Trophoblast cell (in vitro differentiated cells and primary cell): Measurements from ENCODE around the gene SIDT1.

ENCODE experiments used
- DNase-seq, 2 donors: peaks; one replicate each; pipeline ENCODE4 v3.0.0-alpha.2; 2016
- H2AFZ ChIP-seq: 2 replicates; pipeline ENCODE4 v1.6.1; 2013; ENCODE audit warnings: low read length, moderate library complexity, mild to moderate bottlenecking; ENCODE audit not compliant: insufficient read depth, poor library complexity
- H2AK5ac ChIP-seq: 2 replicates; pipeline ENCODE4 v1.6.1; 2013; ENCODE audit warnings: mild to moderate bottlenecking, low read length
- H2BK120ac ChIP-seq: 2 replicates; pipeline ENCODE4 v1.6.1; 2013; ENCODE audit warnings: low read length, mild to moderate bottlenecking, moderate library complexity; ENCODE audit not compliant: insufficient read depth, poor library complexity
- H2BK12ac ChIP-seq: 2 replicates; pipeline ENCODE4 v1.6.1; 2013; ENCODE audit warnings: mild to moderate bottlenecking, low read length, moderate library complexity
- H2BK5ac ChIP-seq: 2 replicates; pipeline ENCODE4 v1.6.1; 2013; ENCODE audit warnings: low read length, low read depth, moderate library complexity, mild to moderate bottlenecking; ENCODE audit not compliant: poor library complexity
- H3K14ac ChIP-seq: 2 replicates; pipeline ENCODE4 v1.6.1; 2013; ENCODE audit warnings: mild to moderate bottlenecking, low read length
- H3K18ac ChIP-seq: 2 replicates; pipeline ENCODE4 v1.6.1; 2013; ENCODE audit warnings: mild to moderate bottlenecking, low read length
- H3K23ac ChIP-seq: 2 replicates; pipeline ENCODE4 v1.6.1; 2013; ENCODE audit warnings: low read length
- H3K27ac ChIP-seq: 2 replicates; pipeline ENCODE4 v1.5.1; 2013; ENCODE audit warnings: low read depth, mild to moderate bottlenecking, inconsistent platforms, low read length, moderate library complexity
- H3K27me3 ChIP-seq: 2 replicates; pipeline ENCODE4 v1.6.1; 2013; ENCODE audit warnings: inconsistent platforms, mild to moderate bottlenecking, low read length, moderate library complexity; ENCODE audit not compliant: insufficient read depth
- H3K36me3 ChIP-seq, 2 experiments: 1 replicate in 1 of 2; 2 replicates in 1 of 2; pipeline ENCODE4 v1.6.1; 2013; ENCODE audit warnings: low read length in 2 of 2, mild to moderate bottlenecking in 2 of 2, moderate library complexity in 1 of 2; ENCODE audit not compliant: insufficient read depth in 2 of 2, control insufficient read depth in 1 of 2
- H3K4ac ChIP-seq: 2 replicates; pipeline ENCODE4 v1.6.1; 2013; ENCODE audit warnings: low read depth, mild to moderate bottlenecking, low read length, moderate library complexity
- H3K4me1 ChIP-seq, 2 experiments: 1 replicate in 1 of 2; 2 replicates in 1 of 2; pipeline ENCODE4 v1.6.1; 2013; ENCODE audit warnings: low read length in 2 of 2, mild to moderate bottlenecking in 2 of 2, moderate library complexity in 1 of 2; ENCODE audit not compliant: insufficient read depth in 2 of 2, control insufficient read depth in 1 of 2
- H3K4me2 ChIP-seq: 2 replicates; pipeline ENCODE4 v1.6.1; 2013; ENCODE audit warnings: inconsistent platforms, mild to moderate bottlenecking, low read length, moderate library complexity
- H3K4me3 ChIP-seq: 2 replicates; pipeline ENCODE4 v1.5.1; 2013; ENCODE audit warnings: mild to moderate bottlenecking, low read depth, low read length, inconsistent platforms
- H3K79me1 ChIP-seq: one replicate; pipeline ENCODE4 v1.6.1; 2013; ENCODE audit warnings: low read length
- H3K79me2 ChIP-seq: 2 replicates; pipeline ENCODE4 v1.6.1; 2013; ENCODE audit warnings: low read length, mild to moderate bottlenecking; ENCODE audit not compliant: control insufficient read depth, insufficient read depth, poor library complexity
- H3K9ac ChIP-seq: 2 replicates; pipeline ENCODE4 v1.6.1; 2013; ENCODE audit warnings: mild to moderate bottlenecking, low read length
- H3K9me3 ChIP-seq: 2 replicates; pipeline ENCODE4 v1.6.1; 2013; ENCODE audit warnings: low read depth, mild to moderate bottlenecking, control low read depth, inconsistent platforms, low read length; ENCODE audit not compliant: insufficient read depth
- H4K12ac ChIP-seq: 2 replicates; pipeline ENCODE4 v1.6.1; 2013; ENCODE audit warnings: low read depth, mild to moderate bottlenecking, low read length, moderate library complexity
- H4K8ac ChIP-seq: 2 replicates; pipeline ENCODE4 v1.6.1; 2013; ENCODE audit warnings: low read depth, mild to moderate bottlenecking, low read length, moderate library complexity
- H4K91ac ChIP-seq: one replicate; pipeline ENCODE4 v1.6.1; 2013; ENCODE audit warnings: low read depth, mild to moderate bottlenecking, low read length, moderate library complexity
- WGBS: extraction: QIAGEN DNeasy Blood & Tissue Kit; methylation state at CpG from one replicate; pipeline ENCODE4 v1.1.7; 2013; ENCODE audit warnings: missing lambda C conversion rate; ENCODE audit not compliant: insufficient read length, insufficient coverage; ENCODE audit errors: extremely low coverage; 5-methylcytosine and 5-hydroxymethylcytosine counted together

The SIDT1 gene

DNA sequence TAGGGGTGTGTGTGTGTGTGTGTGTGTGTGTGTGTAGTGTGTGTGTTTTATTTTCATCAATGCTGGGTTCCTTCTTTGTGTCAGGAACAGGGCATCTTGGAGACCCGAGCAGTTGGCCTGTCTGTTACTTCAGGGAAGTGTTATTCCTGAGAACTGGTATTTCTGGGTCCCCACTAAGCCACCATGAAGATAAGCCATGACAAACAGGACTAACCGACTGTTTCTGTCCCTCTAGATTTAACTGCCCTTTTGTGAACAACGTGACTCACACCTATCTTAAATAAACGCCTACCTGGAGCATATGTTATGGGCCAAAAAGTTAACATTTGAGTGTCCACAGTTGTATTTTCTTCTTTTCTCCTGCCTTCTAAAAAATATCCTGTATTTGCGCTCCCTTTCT is 19.5 kb downstream of the SIDT1 start:
- H3K27me3 ChIP-seq, result no peaks in the 10 kb centered on the region
- no peak overlapping the region for H2BK12ac ChIP-seq
- no peak overlapping the region for H3K14ac ChIP-seq
- H3K4ac ChIP-seq, result no peak overlapping the region
- H3K18ac ChIP-seq, result no peak overlapping the region
- H3K23ac ChIP-seq, result no peak overlapping the region
- H2AK5ac ChIP-seq, result no peak overlapping the region
- no peaks in the 10 kb centered on the region for H3K9me3 ChIP-seq
- no peak overlapping the region for H2AFZ ChIP-seq
- H3K79me2 ChIP-seq, result no peaks in the 10 kb centered on the region
- no peak overlapping the region for H3K4me2 ChIP-seq
- H3K4me3 ChIP-seq, result no peak overlapping the region
- H2BK5ac ChIP-seq, result no peak overlapping the region
- H4K12ac ChIP-seq, result no peak overlapping the region
- no peak for DNase-seq
- no CpG with 5 or more reads among the region's 5 CpGs for WGBS
- H4K91ac ChIP-seq, result no peak overlapping the region
- no peaks in the 10 kb centered on the region for H3K4me1 ChIP-seq
- no peaks in the 10 kb centered on the region for H3K79me1 ChIP-seq
- no peak overlapping the region for H4K8ac ChIP-seq
- no peaks in the 10 kb centered on the region for H3K36me3 ChIP-seq
- H3K27ac ChIP-seq, result no peak overlapping the region
- H3K9ac ChIP-seq, result no peak overlapping the region
- no peak overlapping the region for H2BK120ac ChIP-seq

DNA sequence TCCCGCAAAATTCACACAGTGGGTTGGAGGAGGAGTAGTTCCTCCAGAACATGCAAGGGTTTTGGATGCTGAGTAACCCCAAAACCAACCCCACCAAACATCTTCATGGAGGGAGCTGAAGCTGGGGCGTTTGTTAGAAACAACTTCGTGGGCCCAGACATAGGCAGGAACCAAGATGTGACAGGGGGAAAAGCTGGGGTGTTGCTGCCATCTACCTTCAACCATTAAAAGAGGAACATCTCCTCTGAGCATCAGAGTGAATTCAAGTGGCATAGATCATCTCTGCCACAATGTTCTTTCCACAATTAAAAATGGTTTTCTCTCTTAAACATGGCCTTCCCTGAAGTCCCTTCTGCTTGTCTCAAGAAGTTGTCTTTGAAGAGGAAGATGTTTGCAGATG is 20.5 kb downstream of the SIDT1 start:
- no peak overlapping the region for H2AFZ ChIP-seq
- WGBS, result no CpG with 5 or more reads among the region's 3 CpGs
- no peak overlapping the region for H3K4me2 ChIP-seq
- H2BK120ac ChIP-seq, result no peak overlapping the region
- H3K9me3 ChIP-seq, result no peaks in the 10 kb centered on the region
- H3K79me2 ChIP-seq, result no peaks in the 10 kb centered on the region
- no peak overlapping the region for H4K91ac ChIP-seq
- no peak overlapping the region for H2AK5ac ChIP-seq
- H3K4me1 ChIP-seq, result peaks cover 0 to 5% of the 10 kb centered on the region in 2 experiments
- no peak overlapping the region for H2BK5ac ChIP-seq
- no peaks in the 10 kb centered on the region for H3K36me3 ChIP-seq
- H2BK12ac ChIP-seq, result no peak overlapping the region
- no peak overlapping the region for H3K23ac ChIP-seq
- H4K8ac ChIP-seq, result no peak overlapping the region
- no peaks in the 10 kb centered on the region for H3K27me3 ChIP-seq
- H3K14ac ChIP-seq, result no peak overlapping the region
- no peak overlapping the region for H3K27ac ChIP-seq
- no peak overlapping the region for H3K9ac ChIP-seq
- no peak overlapping the region for H3K4ac ChIP-seq
- no peak overlapping the region for H4K12ac ChIP-seq
- no peak for DNase-seq
- H3K79me1 ChIP-seq, result no peaks in the 10 kb centered on the region
- no peak overlapping the region for H3K18ac ChIP-seq
- H3K4me3 ChIP-seq, result no peak overlapping the region

DNA sequence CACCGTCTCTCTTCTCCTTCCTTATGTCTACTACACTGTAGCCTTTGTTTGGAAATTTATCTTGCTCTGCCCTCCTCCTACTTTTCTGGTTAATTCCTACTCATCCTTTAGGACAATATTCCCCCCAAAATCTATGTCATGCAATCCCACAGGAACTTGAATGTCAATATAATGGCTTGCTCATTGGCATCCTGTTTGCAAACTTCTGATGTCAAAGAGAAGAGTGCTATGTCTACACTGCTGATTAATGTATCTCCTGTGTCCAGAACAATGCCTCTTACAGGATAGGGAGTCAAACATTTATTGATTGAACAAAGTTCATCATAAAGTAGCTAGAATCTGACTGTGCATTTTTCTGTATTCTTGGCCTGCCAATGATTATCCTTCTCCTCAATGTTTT is 22.8 kb downstream of the SIDT1 start:
- no peaks in the 10 kb centered on the region for H3K27me3 ChIP-seq
- H2AFZ ChIP-seq, result no peak overlapping the region
- no CpG with 5 or more reads among the region's 1 CpG for WGBS
- H3K23ac ChIP-seq, result no peak overlapping the region
- no peaks in the 10 kb centered on the region for H3K36me3 ChIP-seq
- no peak overlapping the region for H3K4ac ChIP-seq
- peaks cover 0 to 5% of the 10 kb centered on the region in 2 experiments for H3K4me1 ChIP-seq
- no peak overlapping the region for H3K27ac ChIP-seq
- no peak overlapping the region for H3K14ac ChIP-seq
- no peak overlapping the region for H2AK5ac ChIP-seq
- no peak overlapping the region for H3K18ac ChIP-seq
- H3K9me3 ChIP-seq, result no peaks in the 10 kb centered on the region
- H2BK120ac ChIP-seq, result no peak overlapping the region
- H3K4me3 ChIP-seq, result no peak overlapping the region
- H2BK12ac ChIP-seq, result no peak overlapping the region
- no peaks in the 10 kb centered on the region for H3K79me2 ChIP-seq
- no peak overlapping the region for H2BK5ac ChIP-seq
- no peak overlapping the region for H4K91ac ChIP-seq
- no peak overlapping the region for H3K9ac ChIP-seq
- no peak overlapping the region for H4K12ac ChIP-seq
- no peak overlapping the region for H3K4me2 ChIP-seq
- DNase-seq, result no peak
- no peaks in the 10 kb centered on the region for H3K79me1 ChIP-seq
- H4K8ac ChIP-seq, result no peak overlapping the region

DNA sequence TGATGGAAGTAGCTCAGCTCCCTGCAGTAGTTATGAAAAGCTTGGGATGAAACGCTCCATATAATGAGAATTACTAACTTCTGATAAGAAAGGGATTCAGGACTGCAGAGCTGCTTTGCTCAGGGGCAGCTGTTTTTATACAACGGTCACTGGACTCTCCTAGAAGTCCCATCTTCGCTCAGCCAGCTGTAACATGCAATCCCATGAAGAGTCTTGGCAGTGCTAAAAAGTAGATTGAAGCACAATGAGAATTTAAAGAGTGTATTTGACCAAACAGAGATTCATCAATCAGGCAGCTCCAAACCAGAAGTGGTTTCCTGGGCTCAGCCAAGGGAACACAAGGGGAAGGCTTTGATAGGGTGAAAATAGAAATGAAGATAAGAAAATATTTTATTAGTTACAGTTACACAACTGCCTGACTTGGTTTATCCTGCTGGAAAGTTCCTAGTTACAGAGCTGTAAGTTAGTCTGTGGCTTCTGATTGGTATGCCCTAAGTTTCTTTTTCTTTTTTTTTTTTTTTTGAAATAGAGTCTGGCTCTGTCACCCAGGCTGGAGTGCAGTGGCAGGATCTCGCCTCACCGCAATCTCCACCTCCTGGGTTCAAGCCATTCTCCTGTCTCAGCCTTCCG is 24.1 kb downstream of the SIDT1 start:
- no peak for DNase-seq
- Histone ChIP-seq H3K36me3 (no peaks in the 10 kb centered on the region), H3K4me3 (no peak overlapping the region), H3K18ac (no peak overlapping the region), H2BK5ac (no peak overlapping the region), H2BK120ac (no peak overlapping the region), H3K27me3 (no peaks in the 10 kb centered on the region), H3K9ac (no peak overlapping the region), H3K79me1 (no peaks in the 10 kb centered on the region), H2AK5ac (no peak overlapping the region), H4K8ac (no peak overlapping the region), H4K91ac (no peak overlapping the region), H3K23ac (no peak overlapping the region), H3K4me2 (no peak overlapping the region), H2BK12ac (no peak overlapping the region), H3K79me2 (no peaks in the 10 kb centered on the region), H3K9me3 (no peaks in the 10 kb centered on the region), H3K4ac (no peak overlapping the region), H3K27ac (no peak overlapping the region), H3K4me1 (peaks cover 0 to 5% of the 10 kb centered on the region in 2 experiments), H4K12ac (no peak overlapping the region), H2AFZ (no peak overlapping the region), H3K14ac (no peak overlapping the region)
- WGBS, result no CpG with 5 or more reads among the region's 6 CpGs
